Thoracic aorta (tissue), 2 donors: ENCODE measurements around the gene MCF2L2. TPM values are rescaled to one million over a fixed set of nuclear protein-coding genes. Genes with fewer than 3 reads are reported as not detected.
"Not testable (repeated sequence)": the region's sequence is repeated elsewhere in the genome, so short reads cannot be mapped to it uniquely, and the experiment has no call there.

Experiments used
- ATAC-seq: fragments of 150-250 bp; one replicate; pipeline ENCODE4 v1.8.0; 2017; ENCODE audit warnings: low read depth; ENCODE audit not compliant: insufficient number of reproducible peaks, low FRiP score
- DNase-seq: peaks from one replicate; pipeline ENCODE4 v3.0.0-alpha.2; 2020; ENCODE audit warnings: low spot score
- H3K27ac ChIP-seq, 2 donors: fragments of 200-600 bp; sonication (generic); 1 replicate in 1 of 2; 2 replicates in 1 of 2; pipeline ENCODE4 v1.5.1; 2016; ENCODE audit warnings: mild to moderate bottlenecking in 2 of 2, moderate library complexity in 2 of 2
- H3K27me3 ChIP-seq: fragments of 200-600 bp; sonication (generic); replicated peaks from 2 replicates; pipeline ENCODE4 v1.6.0; 2016; ENCODE audit warnings: mild to moderate bottlenecking; ENCODE audit not compliant: insufficient read depth
- H3K36me3 ChIP-seq: fragments of 200-600 bp; sonication (generic); one replicate; pipeline ENCODE4 v1.5.1; 2016
- H3K4me1 ChIP-seq, 2 donors: fragments of 200-600 bp; sonication (generic); 1 replicate in 1 of 2; 2 replicates in 1 of 2; pipeline versions ENCODE4 v1.5.1 to v1.6.0; 2016; ENCODE audit warnings: low read depth in 2 of 2, mild to moderate bottlenecking in 1 of 2; ENCODE audit not compliant: control insufficient read depth in 1 of 2
- H3K4me3 ChIP-seq: fragments of 200-600 bp; sonication (generic); 2 replicates; pipeline ENCODE4 v1.5.1; 2016; ENCODE audit warnings: mild to moderate bottlenecking
- H3K9me3 ChIP-seq: fragments of 200-600 bp; sonication (generic); 2 replicates; pipeline ENCODE4 v1.5.1; 2016
- CTCF ChIP-seq: fragments of 200-600 bp; sonication (generic); IDR thresholded peaks from one replicate; pipeline ENCODE4 v1.5.1; 2019; ENCODE audit warnings: antibody characterized with exemption
- total RNA-seq, 2 donors: library from RNA; depleted of rRNA; stranded (reverse); fragments of >200 nt; gene quantifications; one replicate each; pipeline versions ENCODE4 v1.1.0 to v1.2.3, GENCODE V29; 2016

MCF2L2 gene
- total RNA-seq, 2 donors from 2014 or later = 0.85 to 1.5 TPM

- no peak for ATAC-seq
- Histone ChIP-seq H3K27ac (no peak overlapping the region), H3K4me1 (no peaks in the 10 kb centered on the region), H3K27me3 (no peaks in the 10 kb centered on the region), H3K9me3 (no peaks in the 10 kb centered on the region), H3K4me3 (no peak overlapping the region), H3K36me3 (no peaks in the 10 kb centered on the region)
- no peak for DNase-seq
- no peak for TF ChIP-seq CTCF
These were observed 51.0 kb downstream of the MCF2L2 start for GRCh38 chr3:183377307-183377959.

GRCh38 chr3:183375787-183376186 lies 52.6 kb downstream of the MCF2L2 start:
- no peak for DNase-seq
- Histone ChIP-seq H3K27me3 (no peaks in the 10 kb centered on the region), H3K27ac (no peak overlapping the region), H3K4me3 (no peak overlapping the region), H3K36me3 (no peaks in the 10 kb centered on the region), H3K9me3 (no peaks in the 10 kb centered on the region), H3K4me1 (no peaks in the 10 kb centered on the region)
- ATAC-seq = no peak
- TF ChIP-seq CTCF = no peak

DNA sequence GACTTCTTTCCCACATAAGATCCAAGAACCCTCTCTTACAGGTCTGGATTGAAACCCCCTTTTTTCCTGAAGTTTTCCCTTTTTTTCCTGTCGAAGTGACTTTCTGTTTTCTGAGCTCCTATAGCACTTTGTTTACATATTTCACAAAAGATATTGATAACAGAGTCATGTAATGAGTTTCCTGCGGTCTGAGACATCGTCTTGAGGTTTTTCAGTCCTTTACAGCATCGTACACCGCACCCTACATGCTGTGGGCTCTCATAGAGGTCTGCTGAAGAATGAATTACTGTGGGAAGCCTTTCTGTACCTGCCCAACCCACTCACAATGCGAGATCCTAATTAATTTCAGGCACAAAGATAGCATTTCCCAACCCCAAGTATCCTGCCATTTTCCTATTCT lies 53.1 kb downstream of the MCF2L2 start:
- Histone ChIP-seq H3K27me3 (no peaks in the 10 kb centered on the region), H3K36me3 (no peaks in the 10 kb centered on the region), H3K4me1 (no peaks in the 10 kb centered on the region), H3K4me3 (no peak overlapping the region), H3K27ac (no peak overlapping the region), H3K9me3 (no peaks in the 10 kb centered on the region)
- ATAC-seq (no peak), DNase-seq (no peak)
- TF ChIP-seq CTCF = no peak

GRCh38 chr3:183372911-183373310 lies 55.5 kb downstream of the MCF2L2 start:
- ATAC-seq = no peak
- Histone ChIP-seq H3K4me1 (no peaks in the 10 kb centered on the region), H3K9me3 (no peaks in the 10 kb centered on the region), H3K4me3 (no peak overlapping the region), H3K27me3 (no peaks in the 10 kb centered on the region), H3K36me3 (no peaks in the 10 kb centered on the region), H3K27ac (no peak overlapping the region)
- TF ChIP-seq CTCF = no peak
- DNase-seq = no peak

- H3K4me1 ChIP-seq, H3K4me3 ChIP-seq, H3K27ac ChIP-seq, H3K36me3 ChIP-seq, H3K27me3 ChIP-seq, H3K9me3 ChIP-seq, ATAC-seq, DNase-seq: not testable (repeated sequence)
These were observed 56.8 kb downstream of the MCF2L2 start for GRCh38 chr3:183371600-183371968.

GRCh38 chr3:183370391-183370790 lies 58.0 kb downstream of the MCF2L2 start:
- H3K36me3 ChIP-seq = no peaks in the 10 kb centered on the region
- no peaks in the 10 kb centered on the region for H3K9me3 ChIP-seq
- H3K27me3 ChIP-seq = no peaks in the 10 kb centered on the region
- DNase-seq (no peak), ATAC-seq (no peak)
- no peak overlapping the region for H3K4me3 ChIP-seq
- no peaks in the 10 kb centered on the region for H3K4me1 ChIP-seq
- no peak overlapping the region for H3K27ac ChIP-seq
- TF ChIP-seq CTCF = no peak
